CD14-positive monocyte (primary cell): ENCODE data around the gene PLEKHG1. TPM values are rescaled to one million over a fixed set of nuclear protein-coding genes. Genes with fewer than 3 reads are reported as not detected.

Experiments
- DNase-seq, 3 donors: peaks; one replicate each; pipeline ENCODE4 v3.0.0-alpha.2; 2011 to 2022
- H2AFZ ChIP-seq: 2 replicates; pipeline ENCODE4 v1.6.0; 2012; ENCODE audit warnings: mild to moderate bottlenecking, low read depth, low read length, inconsistent platforms; ENCODE audit not compliant: insufficient read depth, poor library complexity, severe bottlenecking
- H3K27ac ChIP-seq, 2 donors: 1 replicate in 1 of 2; 2 replicates in 1 of 2; pipeline ENCODE4 v1.5.1; 2012 to 2013; ENCODE audit warnings: low read length in 2 of 2, control low read depth in 1 of 2, inconsistent platforms in 1 of 2, low read depth in 1 of 2, mild to moderate bottlenecking in 1 of 2
- H3K27me3 ChIP-seq, 2 donors: one replicate each; pipeline versions ENCODE4 v1.6.0 to v1.6.1; 2011 to 2013; ENCODE audit warnings: low read length in 2 of 2; ENCODE audit not compliant: control insufficient read depth in 2 of 2, insufficient read depth in 2 of 2
- H3K36me3 ChIP-seq, 2 donors: replicated peaks in 1 of 2; 1 replicate in 1 of 2; 2 replicates in 1 of 2; pipeline versions ENCODE4 v1.5.1 to v1.6.1; 2012 to 2013; ENCODE audit warnings: low read length in 2 of 2, control low read depth in 1 of 2, inconsistent platforms in 1 of 2, mild to moderate bottlenecking in 1 of 2; ENCODE audit not compliant: insufficient read depth in 2 of 2, control insufficient read depth in 1 of 2
- H3K4me1 ChIP-seq, 2 donors: 1 replicate in 1 of 2; 2 replicates in 1 of 2; pipeline versions ENCODE4 v1.5.1 to v1.6.1; 2012 to 2013; ENCODE audit warnings: low read length in 2 of 2, control low read depth in 1 of 2, inconsistent platforms in 1 of 2, mild to moderate bottlenecking in 1 of 2, moderate library complexity in 1 of 2; ENCODE audit not compliant: insufficient read depth in 2 of 2, control insufficient read depth in 1 of 2
- H3K4me2 ChIP-seq: replicated peaks from 2 replicates; pipeline ENCODE3; 2012; ENCODE audit warnings: low read length, moderate library complexity, mild to moderate bottlenecking; ENCODE audit not compliant: poor library complexity, severe bottlenecking; ENCODE audit errors: extremely low read depth
- H3K4me3 ChIP-seq, 3 experiments: fragments of 200-600 bp in 1 of 3; sonication (generic) in 1 of 3; replicated peaks in 1 of 3; 1 replicate in 2 of 3; 2 replicates in 1 of 3; pipeline ENCODE4 v1.5.1; 2011 to 2013; ENCODE audit warnings: low read length in 3 of 3, mild to moderate bottlenecking in 3 of 3, control low read depth in 2 of 3, low read depth in 2 of 3, inconsistent platforms in 1 of 3, moderate library complexity in 1 of 3
- H3K79me2 ChIP-seq: 2 replicates; pipeline ENCODE4 v1.6.0; 2012; ENCODE audit warnings: mild to moderate bottlenecking, control low read depth, inconsistent platforms, low read length, moderate library complexity; ENCODE audit not compliant: insufficient read depth
- H3K9ac ChIP-seq: 2 replicates; pipeline ENCODE4 v1.6.0; 2017; ENCODE audit warnings: low read length, mild to moderate bottlenecking; ENCODE audit not compliant: insufficient read depth, poor library complexity, severe bottlenecking
- H3K9me3 ChIP-seq, 2 donors: replicated peaks in 1 of 2; 1 replicate in 1 of 2; 2 replicates in 1 of 2; pipeline versions ENCODE4 v1.5.1 to v1.6.1; 2012 to 2013; ENCODE audit warnings: low read length in 2 of 2, control low read depth in 1 of 2; ENCODE audit not compliant: control insufficient read depth in 1 of 2, insufficient read depth in 1 of 2
- H4K20me1 ChIP-seq: 2 replicates; pipeline ENCODE4 v1.6.0; 2012; ENCODE audit warnings: mild to moderate bottlenecking, low read length, control low read depth, moderate library complexity; ENCODE audit not compliant: insufficient read depth
- H3K27ac Mint-ChIP-seq, 7 donors: one replicate each; pipeline ENCODE4 v1.8.0; 2020; ENCODE audit warnings: mild to moderate bottlenecking in 7 of 7, mixed read lengths in 7 of 7, moderate library complexity in 6 of 7, inconsistent platforms in 2 of 7
- H3K27me3 Mint-ChIP-seq, 3 donors: one replicate each; pipeline ENCODE4 v1.8.0; 2021 to 2022; ENCODE audit warnings: low read depth in 3 of 3, mild to moderate bottlenecking in 3 of 3, mixed read lengths in 3 of 3, moderate library complexity in 3 of 3, inconsistent platforms in 1 of 3
- H3K36me3 Mint-ChIP-seq, 2 donors: one replicate each; pipeline ENCODE4 v1.8.0; 2020; ENCODE audit warnings: mixed read lengths in 2 of 2, inconsistent platforms in 1 of 2, mild to moderate bottlenecking in 1 of 2
- H3K4me1 Mint-ChIP-seq: one replicate; pipeline ENCODE4 v1.8.0; 2020; ENCODE audit warnings: mild to moderate bottlenecking, mixed read lengths
- H3K4me3 Mint-ChIP-seq, 2 donors: one replicate each; pipeline ENCODE4 v1.8.0; 2020; ENCODE audit warnings: mild to moderate bottlenecking in 2 of 2, mixed read lengths in 2 of 2, moderate library complexity in 1 of 2
- H3K9me3 Mint-ChIP-seq, 7 donors: one replicate each; pipeline ENCODE4 v1.8.0; 2020 to 2022; ENCODE audit warnings: mixed read lengths in 7 of 7, mild to moderate bottlenecking in 6 of 7, moderate library complexity in 6 of 7, inconsistent platforms in 2 of 7
- WGBS: methylation state at CpG from one replicate; pipeline ENCODE4 v1.1.5; 2013; ENCODE audit warnings: missing lambda C conversion rate; ENCODE audit not compliant: insufficient coverage; 5-methylcytosine and 5-hydroxymethylcytosine counted together
- intact Hi-C, 2 donors: fragments of 100-400 bp; cut with micrococcal nuclease; formaldehyde crosslinking; loops; one replicate each; pipeline versions ENCODE4 v1.15.0 to v1.15.1; 2023
- polyA plus RNA-seq, 3 donors: library from polyadenylated mRNA; depleted of rRNA in 1 of 3; unstranded in 2 of 3; stranded (reverse) in 1 of 3; fragments of 300-500 nt in 2 of 3; fragments of >200 nt in 1 of 3; fragmentation: Illumina TruSeq in 2 of 3; gene quantifications; 1 replicate in 2 of 3; 2 replicates in 1 of 3; pipeline ENCODE4 v1.2.3, GENCODE V29; 2012 to 2021
- TF ChIP-seq, protein P1 (sequence below): fragments of 200-600 bp; IDR thresholded peaks from one replicate; pipeline ENCODE4 v1.8.0; 2022; ENCODE audit warnings: antibody characterized with exemption, mild to moderate bottlenecking

PLEKHG1 gene
- polyA plus RNA-seq, 3 donors = 0.02 to 0.15 (median 0.08) TPM

- Histone ChIP-seq H3K36me3 (no peaks in the 10 kb centered on the region), H4K20me1 (no peaks in the 10 kb centered on the region), H3K4me2 (no peak overlapping the region), H3K4me1 (peaks cover 3 to 7% of the 10 kb centered on the region in 2 donors), H3K27me3 (peaks cover 0 to 2% of the 10 kb centered on the region in 2 donors), H3K27ac (no peak overlapping the region), H3K9me3 (no peaks in the 10 kb centered on the region), H3K4me3 (no peak overlapping the region), H3K79me2 (no peaks in the 10 kb centered on the region), H3K9ac (no peak overlapping the region), H2AFZ (no peak overlapping the region)
- Mint-ChIP-seq H3K9me3 (no peaks in the 10 kb centered on the region), H3K27ac (no peak overlapping the region), H3K4me3 (no peak overlapping the region), H3K4me1 (peaks cover 13% of the 10 kb centered on the region), H3K27me3 (peaks cover 9 to 17% (median 15%) of the 10 kb centered on the region in 3 donors), H3K36me3 (no peaks in the 10 kb centered on the region)
- intact Hi-C loops = no loop called here
- no peak for DNase-seq
- TF ChIP-seq, protein P1, sequence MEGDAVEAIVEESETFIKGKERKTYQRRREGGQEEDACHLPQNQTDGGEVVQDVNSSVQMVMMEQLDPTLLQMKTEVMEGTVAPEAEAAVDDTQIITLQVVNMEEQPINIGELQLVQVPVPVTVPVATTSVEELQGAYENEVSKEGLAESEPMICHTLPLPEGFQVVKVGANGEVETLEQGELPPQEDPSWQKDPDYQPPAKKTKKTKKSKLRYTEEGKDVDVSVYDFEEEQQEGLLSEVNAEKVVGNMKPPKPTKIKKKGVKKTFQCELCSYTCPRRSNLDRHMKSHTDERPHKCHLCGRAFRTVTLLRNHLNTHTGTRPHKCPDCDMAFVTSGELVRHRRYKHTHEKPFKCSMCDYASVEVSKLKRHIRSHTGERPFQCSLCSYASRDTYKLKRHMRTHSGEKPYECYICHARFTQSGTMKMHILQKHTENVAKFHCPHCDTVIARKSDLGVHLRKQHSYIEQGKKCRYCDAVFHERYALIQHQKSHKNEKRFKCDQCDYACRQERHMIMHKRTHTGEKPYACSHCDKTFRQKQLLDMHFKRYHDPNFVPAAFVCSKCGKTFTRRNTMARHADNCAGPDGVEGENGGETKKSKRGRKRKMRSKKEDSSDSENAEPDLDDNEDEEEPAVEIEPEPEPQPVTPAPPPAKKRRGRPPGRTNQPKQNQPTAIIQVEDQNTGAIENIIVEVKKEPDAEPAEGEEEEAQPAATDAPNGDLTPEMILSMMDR = no peak
- WGBS = no CpG with 5 or more reads among the region's 3 CpGs
Observed at GRCh38 chr6:150635906-150636514, 36.3 kb downstream of the PLEKHG1 start.

DNA sequence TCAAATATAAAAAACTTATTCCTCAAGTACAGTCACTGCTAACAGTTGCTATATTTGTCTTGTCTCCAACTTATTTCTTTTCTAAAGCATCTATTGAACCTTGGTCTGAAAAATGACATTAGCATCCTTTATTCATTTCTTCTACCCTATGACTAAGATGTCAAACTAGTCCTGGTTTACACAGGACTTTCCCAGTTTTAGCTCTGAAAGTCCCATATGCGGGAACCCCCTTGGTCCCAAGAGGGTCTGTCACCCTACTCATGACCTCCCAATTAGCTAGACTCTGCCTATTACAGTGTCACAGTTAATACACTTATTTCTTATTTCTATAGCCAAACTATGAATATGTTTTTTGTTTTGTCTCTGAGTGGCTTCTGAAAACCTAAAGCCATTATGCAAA, 37.1 kb downstream of the PLEKHG1 start:
- Histone ChIP-seq H3K4me1 (peaks cover 6 to 7% of the 10 kb centered on the region in 2 donors), H3K27me3 (peaks cover 0 to 2% of the 10 kb centered on the region in 2 donors), H3K79me2 (no peaks in the 10 kb centered on the region), H3K4me2 (no peak overlapping the region), H3K9me3 (no peaks in the 10 kb centered on the region), H2AFZ (no peak overlapping the region), H3K9ac (no peak overlapping the region), H4K20me1 (no peaks in the 10 kb centered on the region), H3K36me3 (no peaks in the 10 kb centered on the region), H3K27ac (no peak overlapping the region), H3K4me3 (no peak overlapping the region)
- Mint-ChIP-seq H3K9me3 (no peaks in the 10 kb centered on the region), H3K4me3 (no peak overlapping the region), H3K27me3 (peaks cover 8 to 13% (median 13%) of the 10 kb centered on the region in 3 donors), H3K36me3 (no peaks in the 10 kb centered on the region), H3K4me1 (peaks cover 16% of the 10 kb centered on the region), H3K27ac (no peak overlapping the region)
- TF ChIP-seq, protein P1 = no peak
- WGBS = no CpG with 5 or more reads among the region's 1 CpG
- intact Hi-C loops = no loop called here
- DNase-seq = no peak
